SK-N-MC (cell line): ENCODE results near the gene RITA1.

ENCODE experiments used
- DNase-seq: peaks from one replicate; pipeline ENCODE4 v3.0.0-alpha.2; 2011; ENCODE audit warnings: low read depth, low spot score
- H3K27ac ChIP-seq: fragments of 200-600 bp; sonication (generic); 2 replicates; pipeline ENCODE4 v1.5.1; 2016; ENCODE audit warnings: mixed run types
- H3K36me3 ChIP-seq: fragments of 200-600 bp; sonication (generic); 2 replicates; pipeline ENCODE4 v1.6.1; 2017; ENCODE audit warnings: antibody characterized with exemption, low read length, mixed read lengths; ENCODE audit not compliant: insufficient read depth
- H3K4me3 ChIP-seq: fragments of 200-600 bp; sonication (generic); 2 replicates; pipeline ENCODE4 v1.5.1; 2016
- H3K9ac ChIP-seq: fragments of 200-600 bp; sonication (generic); 2 replicates; pipeline ENCODE4 v1.8.0; 2017; ENCODE audit warnings: mixed run types, mixed read lengths; ENCODE audit not compliant: insufficient read length
- H3K9me3 ChIP-seq: fragments of 200-600 bp; sonication (generic); 2 replicates; pipeline ENCODE4 v1.6.1; 2017; ENCODE audit warnings: low read depth, mild to moderate bottlenecking, antibody characterized with exemption, low read length, moderate library complexity, mixed read lengths
- EZH2 ChIP-seq: fragments of 200-600 bp; sonication (generic); IDR thresholded peaks from one replicate; pipeline ENCODE4 v1.6.1; 2017; ENCODE audit warnings: antibody characterized with exemption
- FOXP2 ChIP-seq: optimal IDR thresholded peaks from 2 replicates; pipeline ENCODE3; 2011; ENCODE audit warnings: mild to moderate bottlenecking, moderate library complexity; ENCODE audit not compliant: insufficient read depth; ENCODE audit errors: extremely low read length, control extremely low read depth
- POLR2AphosphoS5 ChIP-seq: IDR thresholded peaks from 2 replicates; pipeline ENCODE4 v1.6.1; 2012; ENCODE audit warnings: mild to moderate bottlenecking, low read depth, low read length, borderline replicate concordance

RITA1 gene

DNA sequence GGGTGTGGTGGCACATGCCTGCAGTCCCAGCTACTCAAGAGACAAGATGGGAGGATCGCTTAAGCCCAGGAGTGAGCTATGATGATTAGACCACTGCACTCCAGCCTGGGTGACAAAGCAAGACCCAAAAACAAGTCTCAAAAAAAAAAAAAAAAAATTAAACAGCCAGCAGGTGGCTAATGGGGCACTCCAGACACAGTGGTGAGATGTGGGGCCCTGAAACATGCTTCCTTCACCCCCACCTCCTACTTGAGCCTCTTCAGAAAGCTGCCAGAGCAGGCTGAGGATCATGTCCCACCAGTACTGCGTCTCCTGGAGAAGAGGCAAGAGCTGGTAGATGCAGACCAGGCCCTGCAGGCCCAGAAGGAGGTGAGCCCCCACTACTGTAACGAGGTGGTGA is 33.9 kb upstream of the RITA1 start:
- TF ChIP-seq EZH2 = no peak
- no peak for TF ChIP-seq FOXP2
- TF ChIP-seq POLR2AphosphoS5 = no peak
- Histone ChIP-seq H3K9me3 (no peaks in the 10 kb centered on the region), H3K9ac (no peak overlapping the region), H3K27ac (no peak overlapping the region), H3K36me3 (no peaks in the 10 kb centered on the region), H3K4me3 (no peak overlapping the region)
- DNase-seq = no peak

DNA sequence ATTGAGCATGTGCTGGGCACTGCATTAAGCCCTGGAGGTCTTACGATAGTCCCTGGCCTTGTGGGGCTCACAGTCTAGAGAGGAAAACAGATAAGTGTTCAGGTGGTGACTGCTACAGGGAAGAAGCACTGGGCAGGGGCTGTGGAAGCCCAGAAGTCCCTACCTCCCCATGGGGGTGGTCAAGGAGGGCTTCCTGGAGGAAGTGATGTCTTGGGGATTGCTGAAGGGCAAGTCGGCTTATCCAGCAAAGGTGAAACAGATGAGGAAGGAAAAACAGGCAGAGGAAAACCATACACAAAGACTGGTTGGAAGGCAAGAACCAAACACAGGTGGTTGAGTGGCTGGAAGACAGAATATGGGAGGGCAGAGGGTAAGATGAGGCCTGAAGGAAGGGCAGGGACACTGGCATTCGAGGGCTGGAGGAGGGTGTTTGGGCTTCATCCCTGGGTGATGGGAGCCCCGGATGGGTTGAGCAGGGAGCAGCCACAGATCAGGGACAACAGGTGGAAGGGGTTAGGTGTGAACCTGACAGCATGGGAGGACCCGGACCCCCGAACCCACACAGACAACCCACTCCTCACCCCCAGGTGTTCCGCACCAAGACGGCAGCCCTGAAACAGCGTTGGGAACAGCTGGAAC is 33.2 kb upstream of the RITA1 start:
- Histone ChIP-seq H3K36me3 (no peaks in the 10 kb centered on the region; the same call in 1 of the 2 replicates), H3K9ac (peak overlapping the region; percentile 41), H3K27ac (no peak overlapping the region), H3K9me3 (no peaks in the 10 kb centered on the region), H3K4me3 (peak overlapping the region; percentile 81)
- no peak for DNase-seq
- no peak for TF ChIP-seq FOXP2
- no peak for TF ChIP-seq EZH2
- TF ChIP-seq POLR2AphosphoS5 = no peak

DNA sequence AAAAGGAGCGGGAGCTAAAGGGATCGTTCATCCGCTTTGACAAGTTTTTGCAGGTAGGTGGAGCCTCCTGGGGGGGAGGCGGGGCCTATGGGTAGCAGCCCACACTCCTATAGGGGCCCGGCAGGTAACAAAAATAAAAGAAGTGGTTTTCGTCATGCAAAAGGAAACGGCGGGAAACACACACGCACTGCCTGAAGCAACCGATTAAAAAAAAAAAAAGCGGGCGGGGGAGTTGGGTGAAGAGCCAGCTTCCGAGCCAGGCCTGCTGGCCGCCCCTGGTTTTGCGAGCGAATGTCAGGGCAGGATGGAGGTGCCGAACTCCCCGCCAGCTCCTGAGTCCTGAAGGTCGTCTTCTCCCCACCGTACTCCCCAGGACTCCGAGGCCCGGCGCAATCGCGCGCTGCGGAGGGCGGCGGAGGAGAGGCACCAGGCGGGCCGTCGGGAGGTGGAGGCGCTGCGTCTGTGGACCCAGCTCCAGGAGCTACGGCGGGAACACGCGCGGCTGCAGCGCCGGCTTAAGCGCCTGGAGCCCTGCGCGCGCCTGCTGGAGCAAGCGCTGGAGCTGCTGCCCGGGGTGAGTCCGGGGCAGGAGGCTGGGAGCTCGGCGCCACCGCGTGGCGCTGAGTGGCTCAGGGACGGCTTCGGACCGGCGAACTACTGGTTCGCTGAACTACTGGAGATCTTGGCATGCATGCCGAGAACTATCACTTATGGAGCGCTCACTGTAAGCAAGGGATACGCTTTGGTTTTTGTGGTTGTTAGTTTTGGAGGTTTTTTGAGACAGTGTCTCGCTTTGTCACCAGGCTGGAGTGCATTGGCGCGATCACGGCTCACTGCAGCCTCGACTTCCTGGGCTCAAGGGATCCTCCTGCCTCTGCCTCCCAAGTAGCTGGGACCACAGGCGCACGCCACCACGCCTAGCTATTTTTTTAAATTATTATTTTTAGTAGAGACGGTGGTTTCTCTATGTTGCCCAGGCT is 32.4 kb upstream of the RITA1 start:
- TF ChIP-seq EZH2 (no peak), FOXP2 (no peak), POLR2AphosphoS5 (no peak)
- H3K9ac ChIP-seq = peak overlapping the region; percentile 41
- H3K27ac ChIP-seq = no peak overlapping the region

DNA sequence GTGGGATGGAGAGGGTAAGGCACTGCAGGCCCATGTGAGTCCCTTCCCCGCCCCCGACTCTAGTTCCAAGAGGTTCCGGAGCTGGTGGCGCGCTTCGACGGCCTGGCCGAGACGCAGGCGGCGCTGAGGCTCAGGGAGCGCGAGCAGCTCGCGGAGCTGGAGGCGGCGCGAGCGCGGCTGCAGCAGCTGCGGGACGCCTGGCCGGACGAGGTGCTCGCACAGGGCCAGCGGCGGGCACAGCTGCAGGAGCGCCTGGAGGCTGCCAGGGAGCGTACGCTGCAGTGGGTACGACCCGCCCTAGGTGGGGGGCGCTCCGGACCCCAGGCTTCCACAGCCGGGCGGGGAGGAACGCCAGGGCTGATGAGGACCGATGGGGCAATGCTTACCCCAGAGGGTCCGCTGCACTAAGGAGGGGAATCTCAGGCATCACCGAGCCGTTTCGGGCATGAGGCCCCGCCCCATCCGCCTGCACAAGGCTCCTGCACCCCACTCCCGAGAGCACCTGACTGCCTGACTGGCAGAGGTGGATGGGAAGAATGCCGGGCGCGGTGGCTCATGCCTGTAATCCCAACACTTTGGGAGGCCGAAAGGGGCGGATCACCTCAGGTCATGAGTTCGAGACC is 31.1 kb upstream of the RITA1 start:
- no peak for TF ChIP-seq FOXP2
- no peak for TF ChIP-seq EZH2
- no peak for TF ChIP-seq POLR2AphosphoS5
- no peaks in the 10 kb centered on the region for H3K9me3 ChIP-seq
- DNase-seq = no peak
- no peak overlapping the region for H3K9ac ChIP-seq
- H3K4me3 ChIP-seq = no peak overlapping the region
- no peak overlapping the region for H3K27ac ChIP-seq
- peaks cover 14% of the 10 kb centered on the region for H3K36me3 ChIP-seq

More for the DNA sequence above, 32.4 kb upstream of the RITA1 start:
- no peak for DNase-seq
- Histone ChIP-seq H3K9me3 (no peaks in the 10 kb centered on the region), H3K4me3 (peak overlapping the region; percentile 81), H3K36me3 (peaks cover under 1% of the 10 kb centered on the region; the same call in 1 of the 2 replicates)

DNA sequence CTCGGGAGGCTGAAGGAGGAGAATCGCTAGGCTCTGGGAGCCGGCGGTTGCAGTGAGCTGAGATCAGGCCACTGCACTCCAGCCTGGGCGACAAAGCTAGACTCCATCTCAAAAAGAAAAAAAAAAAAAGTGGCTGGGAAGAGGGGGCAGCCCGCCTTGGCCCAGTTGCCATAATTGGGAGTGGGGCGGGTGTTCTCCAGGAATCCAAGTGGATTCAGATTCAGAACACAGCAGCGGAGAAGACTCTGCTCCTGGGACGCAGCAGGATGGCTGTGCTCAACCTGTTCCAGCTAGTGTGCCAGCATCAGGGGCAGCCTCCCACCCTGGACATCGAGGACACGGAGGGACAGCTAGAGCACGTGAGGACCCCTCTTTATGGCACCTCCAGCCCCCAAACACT is 30.5 kb upstream of the RITA1 start:
- no peak for DNase-seq
- TF ChIP-seq EZH2 = no peak
- TF ChIP-seq POLR2AphosphoS5 = no peak
- TF ChIP-seq FOXP2 = no peak
- Histone ChIP-seq H3K9me3 (no peaks in the 10 kb centered on the region), H3K27ac (no peak overlapping the region), H3K36me3 (peaks cover 20% of the 10 kb centered on the region), H3K9ac (no peak overlapping the region), H3K4me3 (no peak overlapping the region)

GRCh38 chr12:113155646-113156045 is 29.9 kb upstream of the RITA1 start:
- no peak overlapping the region for H3K27ac ChIP-seq
- peaks cover 26% of the 10 kb centered on the region for H3K36me3 ChIP-seq
- no peaks in the 10 kb centered on the region for H3K9me3 ChIP-seq
- no peak overlapping the region for H3K4me3 ChIP-seq
- no peak for TF ChIP-seq POLR2AphosphoS5
- no peak for TF ChIP-seq EZH2
- TF ChIP-seq FOXP2 = no peak
- DNase-seq = no peak
- no peak overlapping the region for H3K9ac ChIP-seq

- Histone ChIP-seq H3K36me3 (peaks cover 35% of the 10 kb centered on the region), H3K27ac (no peak overlapping the region), H3K9me3 (no peaks in the 10 kb centered on the region), H3K9ac (no peak overlapping the region), H3K4me3 (no peak overlapping the region)
- TF ChIP-seq FOXP2 (no peak), EZH2 (no peak), POLR2AphosphoS5 (no peak)
- no peak for DNase-seq
Measured at GRCh38 chr12:113157218-113157859, 28.2 kb upstream of the RITA1 start.
